Liver (tissue), 9 donors: ENCODE results near the gene GAS7. TPM values are rescaled to one million over a fixed set of nuclear protein-coding genes. Genes with fewer than 3 reads are reported as not detected.

Source experiments
- DNase-seq: peaks from one replicate; pipeline ENCODE4 v3.0.0-alpha.2; 2017; ENCODE audit warnings: low spot score
- H3K27ac ChIP-seq, 2 donors: one replicate each; pipeline ENCODE4 v1.7.0; 2013; ENCODE audit warnings: inconsistent platforms in 2 of 2, low read length in 2 of 2, control low read depth in 1 of 2, low read depth in 1 of 2, mild to moderate bottlenecking in 1 of 2
- H3K27me3 ChIP-seq, 4 donors: one replicate each; pipeline versions ENCODE4 v1.6.1 to v1.7.0; 2013; ENCODE audit warnings: low read length in 3 of 4, inconsistent platforms in 1 of 4, mild to moderate bottlenecking in 1 of 4, moderate library complexity in 1 of 4; ENCODE audit not compliant: control insufficient read depth in 4 of 4, insufficient read depth in 4 of 4
- H3K36me3 ChIP-seq, 4 donors: one replicate each; pipeline versions ENCODE4 v1.6.1 to v1.7.0; 2013; ENCODE audit warnings: low read length in 3 of 4, mild to moderate bottlenecking in 3 of 4, low read depth in 1 of 4, moderate library complexity in 1 of 4; ENCODE audit not compliant: control insufficient read depth in 4 of 4, insufficient read depth in 3 of 4
- H3K4me1 ChIP-seq, 4 donors: one replicate each; pipeline versions ENCODE4 v1.6.1 to v1.7.0; 2013; ENCODE audit warnings: low read length in 3 of 4, mild to moderate bottlenecking in 3 of 4, moderate library complexity in 1 of 4; ENCODE audit not compliant: control insufficient read depth in 4 of 4, insufficient read depth in 4 of 4
- H3K4me3 ChIP-seq, 3 donors: one replicate each; pipeline versions ENCODE4 v1.6.1 to v1.7.0; 2013; ENCODE audit warnings: low read length in 3 of 3, control low read depth in 1 of 3, low read depth in 1 of 3, mild to moderate bottlenecking in 1 of 3
- H3K9ac ChIP-seq, 2 donors: one replicate each; pipeline ENCODE4 v1.7.0; 2013; ENCODE audit warnings: low read length in 2 of 2, mild to moderate bottlenecking in 2 of 2, moderate library complexity in 2 of 2, control low read depth in 1 of 2, low read depth in 1 of 2
- H3K9me3 ChIP-seq, 4 donors: one replicate each; pipeline versions ENCODE4 v1.6.1 to v1.7.0; 2013; ENCODE audit warnings: low read length in 3 of 4; ENCODE audit not compliant: control insufficient read depth in 4 of 4
- ATF3 ChIP-seq: IDR thresholded peaks from 2 replicates; pipeline ENCODE4 v1.6.1; 2016; ENCODE audit warnings: antibody characterized with exemption
- CTCF ChIP-seq: fragments of 150-350 bp; IDR thresholded peaks from 2 replicates; pipeline ENCODE4 v1.5.1; 2017; ENCODE audit warnings: improper control_type of control experiment, low read depth, low read length; ENCODE audit not compliant: missing input control
- EGR1 ChIP-seq, 2 donors: IDR thresholded peaks; 2 replicates each; pipeline ENCODE4 v1.6.1; 2016 to 2018; ENCODE audit warnings: antibody characterized with exemption in 2 of 2, low read depth in 2 of 2
- FOXA1 ChIP-seq: IDR thresholded peaks from 2 replicates; pipeline ENCODE4 v1.6.1; 2016; ENCODE audit warnings: antibody characterized with exemption
- FOXA2 ChIP-seq: IDR thresholded peaks from 2 replicates; pipeline ENCODE4 v1.6.1; 2016; ENCODE audit warnings: antibody characterized with exemption
- GABPA ChIP-seq, 2 donors: IDR thresholded peaks in 1 of 2; conservative IDR thresholded peaks in 1 of 2; 2 replicates each; pipeline ENCODE4 v1.6.1; 2016; ENCODE audit warnings: antibody characterized with exemption in 2 of 2, mild to moderate bottlenecking in 1 of 2, moderate library complexity in 1 of 2
- HNF4A ChIP-seq, 2 donors: conservative IDR thresholded peaks; 2 replicates each; pipeline ENCODE4 v1.6.1; 2016; ENCODE audit warnings: antibody characterized with exemption in 2 of 2, mild to moderate bottlenecking in 2 of 2
- HNF4G ChIP-seq: IDR thresholded peaks from 2 replicates; pipeline ENCODE4 v1.6.1; 2016; ENCODE audit warnings: antibody characterized with exemption
- JUND ChIP-seq, 2 donors: IDR thresholded peaks; 2 replicates each; pipeline ENCODE4 v1.6.1; 2016; ENCODE audit warnings: antibody characterized with exemption in 2 of 2
- MAX ChIP-seq: IDR thresholded peaks from 2 replicates; pipeline ENCODE4 v1.6.1; 2016; ENCODE audit warnings: antibody characterized with exemption
- NR2F2 ChIP-seq: IDR thresholded peaks from 2 replicates; pipeline ENCODE4 v1.6.1; 2016; ENCODE audit warnings: antibody characterized with exemption
- RAD21 ChIP-seq, 2 donors: IDR thresholded peaks; 2 replicates each; pipeline ENCODE4 v1.6.1; 2016; ENCODE audit warnings: antibody characterized with exemption in 2 of 2, mild to moderate bottlenecking in 2 of 2
- REST ChIP-seq: IDR thresholded peaks from 2 replicates; pipeline ENCODE4 v1.6.1; 2016; ENCODE audit warnings: antibody characterized with exemption, mild to moderate bottlenecking
- RXRA ChIP-seq, 2 donors: IDR thresholded peaks; 2 replicates each; pipeline ENCODE4 v1.6.1; 2017 to 2018; ENCODE audit warnings: antibody characterized with exemption in 2 of 2, mild to moderate bottlenecking in 1 of 2
- SP1 ChIP-seq: IDR thresholded peaks from 2 replicates; pipeline ENCODE4 v1.6.1; 2018; ENCODE audit warnings: antibody characterized with exemption, mild to moderate bottlenecking
- TAF1 ChIP-seq: conservative IDR thresholded peaks from 2 replicates; pipeline ENCODE4 v1.6.1; 2016; ENCODE audit warnings: antibody characterized with exemption, mild to moderate bottlenecking
- YY1 ChIP-seq: IDR thresholded peaks from 2 replicates; pipeline ENCODE4 v1.6.1; 2016; ENCODE audit warnings: antibody characterized with exemption, mild to moderate bottlenecking
- ZBTB33 ChIP-seq: IDR thresholded peaks from 2 replicates; pipeline ENCODE4 v1.6.1; 2016; ENCODE audit warnings: antibody characterized with exemption
- WGBS: extraction: QIAGEN DNeasy Blood & Tissue Kit; methylation state at CpG from one replicate; pipeline ENCODE4 v1.1.7; 2013; 5-methylcytosine and 5-hydroxymethylcytosine counted together
- polyA plus RNA-seq, 2 donors: library from polyadenylated mRNA; stranded (reverse) in 1 of 2; unstranded in 1 of 2; fragments of 200-250 nt in 1 of 2; fragments of >200 nt in 1 of 2; fragmentation: Nextera tagmentation in 1 of 2; extraction: Ambion mirVana in 1 of 2; gene quantifications; one replicate each; pipeline versions ENCODE4 v1.2.1 to v1.2.3, GENCODE V29; 2013 to 2015
- total RNA-seq, 2 donors: library from RNA; depleted of rRNA; stranded (reverse); fragments of >200 nt; gene quantifications; one replicate each; pipeline ENCODE4 v1.2.3, GENCODE V29; 2014
- donor health status: healthy.
- donor health status: healthy.
- donor health status: healthy.
- donor health status: healthy.
- donor health status: healthy.

Gene GAS7
- total and polyA plus RNA-seq, 4 donors, result 0.79 to 6.1 (median 2.5) TPM

GRCh38 chr17:9897372-9897968, 300.9 kb downstream of the GAS7 start:
- Histone ChIP-seq H3K36me3 (no peaks in the 10 kb centered on the region), H3K27ac (no peak overlapping the region), H3K4me3 (no peak overlapping the region), H3K27me3 (no peaks in the 10 kb centered on the region), H3K9ac (no peak overlapping the region), H3K4me1 (no peaks in the 10 kb centered on the region), H3K9me3 (no peaks in the 10 kb centered on the region)
- no peak for DNase-seq
- WGBS, result 75% methylated on average over 13 of the region's 13 CpGs
- TF ChIP-seq NR2F2 (no peak), YY1 (no peak), FOXA1 (no peak), GABPA (IDR thresholded peaks at IDR 0.05 in 1 of 2, conservative IDR thresholded peaks at IDR 0.05 in 1 of 2) (no peak), MAX (no peak), TAF1 (no peak), REST (no peak), RAD21 (IDR thresholded peaks at IDR 0.05) (no peak), HNF4A (conservative IDR thresholded peaks at IDR 0.05) (no peak)

GRCh38 chr17:9895923-9896322, 302.5 kb downstream of the GAS7 start:
- Histone ChIP-seq H3K36me3 (no peaks in the 10 kb centered on the region), H3K27ac (no peak overlapping the region), H3K27me3 (no peaks in the 10 kb centered on the region), H3K9me3 (no peaks in the 10 kb centered on the region), H3K4me1 (no peaks in the 10 kb centered on the region), H3K9ac (no peak overlapping the region), H3K4me3 (no peak overlapping the region)
- TF ChIP-seq HNF4A (conservative IDR thresholded peaks at IDR 0.05) (no peak), CTCF (no peak), RAD21 (IDR thresholded peaks at IDR 0.05) (no peak), REST (no peak), ATF3 (no peak), RXRA (IDR thresholded peaks at IDR 0.05) (no peak), ZBTB33 (no peak), FOXA1 (no peak), NR2F2 (no peak), FOXA2 (no peak), JUND (IDR thresholded peaks at IDR 0.05) (no peak), GABPA (IDR thresholded peaks at IDR 0.05 in 1 of 2, conservative IDR thresholded peaks at IDR 0.05 in 1 of 2) (no peak), HNF4G (no peak), SP1 (no peak), YY1 (no peak), MAX (no peak), EGR1 (IDR thresholded peaks at IDR 0.05; ENCODE audit: low read depth in 2 of 2) (no peak)
- DNase-seq, result no peak
